Measurements from ENCODE around the gene SLC4A11. TPM values are rescaled to one million over a fixed set of nuclear protein-coding genes. Genes with fewer than 3 reads are reported as not detected.

SLC4A11 gene
- total RNA-seq: 0.51 and 1.7 TPM in 2 replicates
- polyA plus RNA-seq: 0.56 and 1.1 TPM in 2 replicates
- polyA plus RNA-seq (2012): 1.3 and 3.0 TPM in 2 replicates
- 4.0 and 6.1 TPM in 2 replicates for polyA minus RNA-seq (ENCODE audit: low replicate concordance)

GRCh38 chr20:3239026-3239866 lies at the start of gene SLC4A11:
Gene SLC4A11 (minus strand): TSS chr20:3239190. CDS start chr20:3239137, 53 bp downstream.
- Histone ChIP-seq H3K36me3 (ENCODE audit: control insufficient read depth, insufficient read depth, low read length) (no peaks in the 10 kb centered on the region), H3K4me2 (ENCODE audit: extremely low read depth, insufficient read depth, low read length) (peak within 1 kb of the TSS; percentile 92), H3K27ac (ENCODE audit: insufficient read depth, low read length) (no peak within 1 kb of the TSS), H3K27me3 (ENCODE audit: control insufficient read depth, insufficient read depth, low read length) (peaks cover 15% of the 10 kb centered on the region), H2AFZ (ENCODE audit: low read length) (peak within 1 kb of the TSS; percentile 81), H4K20me1 (ENCODE audit: control insufficient read depth, extremely low read depth, insufficient read depth, low read length) (no peaks in the 10 kb centered on the region), H3K9me3 (ENCODE audit: control insufficient read depth, insufficient read depth, low read depth, low read length) (no peaks in the 10 kb centered on the region), H3K9ac (ENCODE audit: insufficient read depth, low read length) (peak within 1 kb of the TSS; percentile 21), H3K4me1 (ENCODE audit: control insufficient read depth, extremely low read depth, insufficient read depth, low read length) (no peaks in the 10 kb centered on the region), H3K79me2 (ENCODE audit: control insufficient read depth, insufficient read depth, low read length) (no peaks in the 10 kb centered on the region), H3K4me3 (replicated peaks in 1 of 4; ENCODE audit: control extremely low read depth in 1 of 4, insufficient read depth in 1 of 4, low read depth in 3 of 4, low read length in 4 of 4) (peak within 1 kb of the TSS; percentile 49 to 85 (median 68))
- TF ChIP-seq EZH2 (IDR thresholded peaks at IDR 0.05; ENCODE audit: low read length, missing control alignments): no peak
- DNase-seq (ENCODE audit: low read depth in 2 of 2): peak; percentile 61 to 66

- Histone ChIP-seq H3K27me3 (ENCODE audit: control insufficient read depth, insufficient read depth, low read length) (no peaks in the 10 kb centered on the region), H3K9me3 (ENCODE audit: control insufficient read depth, insufficient read depth, low read depth, low read length) (no peaks in the 10 kb centered on the region), H3K4me3 (replicated peaks in 1 of 4; ENCODE audit: control extremely low read depth in 1 of 4, insufficient read depth in 1 of 4, low read depth in 3 of 4, low read length in 4 of 4) (no peak overlapping the region), H3K4me2 (ENCODE audit: extremely low read depth, insufficient read depth, low read length) (no peak overlapping the region), H4K20me1 (ENCODE audit: control insufficient read depth, extremely low read depth, insufficient read depth, low read length) (no peaks in the 10 kb centered on the region), H3K27ac (ENCODE audit: insufficient read depth, low read length) (no peak overlapping the region), H3K79me2 (ENCODE audit: control insufficient read depth, insufficient read depth, low read length) (no peaks in the 10 kb centered on the region), H3K36me3 (ENCODE audit: control insufficient read depth, insufficient read depth, low read length) (peaks cover 10% of the 10 kb centered on the region), H2AFZ (ENCODE audit: low read length) (no peak overlapping the region), H3K4me1 (ENCODE audit: control insufficient read depth, extremely low read depth, insufficient read depth, low read length) (no peaks in the 10 kb centered on the region), H3K9ac (ENCODE audit: insufficient read depth, low read length) (no peak overlapping the region)
- no peak for TF ChIP-seq EZH2 (IDR thresholded peaks at IDR 0.05; ENCODE audit: low read length, missing control alignments)
- DNase-seq (ENCODE audit: low read depth in 2 of 2): no peak
Observed at GRCh38 chr20:3283222-3283820, 44.3 kb upstream of the SLC4A11 start.

DNA sequence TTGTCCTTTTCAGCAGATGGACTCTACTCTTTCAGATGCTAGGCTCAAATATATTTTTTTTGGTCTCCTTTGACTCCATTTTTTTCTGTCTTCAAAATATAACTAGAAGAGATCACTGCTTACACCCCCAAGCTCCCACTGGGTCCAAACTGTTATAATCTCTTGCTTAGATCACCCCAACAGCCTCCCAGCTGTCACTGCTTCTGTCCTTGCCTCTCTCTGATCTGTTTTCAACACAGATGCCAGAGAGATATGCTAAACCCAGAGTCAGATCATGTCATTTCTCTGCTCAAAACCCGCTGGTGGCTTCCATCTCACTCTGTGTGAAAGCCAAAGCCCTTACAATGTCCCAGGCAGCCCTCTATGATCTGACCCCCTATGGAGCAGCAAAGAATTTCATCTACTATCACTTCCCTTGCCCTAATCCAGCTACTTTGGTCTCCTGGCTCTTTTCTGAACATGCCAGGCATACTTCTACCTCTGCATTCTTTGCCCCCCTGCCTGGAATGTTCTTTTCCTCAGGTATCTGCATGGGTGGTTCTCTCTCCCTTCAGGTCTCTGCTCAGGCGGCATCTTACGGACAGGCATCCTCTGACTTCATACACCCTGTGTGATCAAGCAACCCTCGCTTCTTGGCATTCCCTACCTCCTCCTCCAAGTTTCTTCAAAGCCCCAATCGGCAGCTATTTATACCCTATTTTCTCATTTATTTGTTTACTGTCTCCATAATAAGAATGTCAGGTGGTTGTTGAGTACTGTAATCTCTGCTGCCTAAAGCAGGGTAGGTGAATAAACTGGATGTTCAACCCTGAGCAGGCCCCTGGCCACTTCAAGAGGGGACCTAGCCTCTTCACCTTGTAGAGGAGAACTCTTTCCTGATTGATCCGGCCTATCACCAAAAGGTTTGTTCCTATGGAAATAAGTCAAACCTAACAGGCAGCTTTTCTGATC lies 43.6 kb upstream of the SLC4A11 start:
- H2AFZ ChIP-seq (ENCODE audit: low read length): no peak overlapping the region
- TF ChIP-seq EZH2 (IDR thresholded peaks at IDR 0.05; ENCODE audit: low read length, missing control alignments): no peak
- TF ChIP-seq CTCF (conservative IDR thresholded peaks at IDR 0.05 in 1 of 2, IDR thresholded peaks at IDR 0.05 in 1 of 2; ENCODE audit: low read depth in 1 of 2, low read length in 2 of 2): no peak
- no peak overlapping the region for H3K27ac ChIP-seq (ENCODE audit: insufficient read depth, low read length)
- H3K9ac ChIP-seq (ENCODE audit: insufficient read depth, low read length): no peak overlapping the region
- H3K79me2 ChIP-seq (ENCODE audit: control insufficient read depth, insufficient read depth, low read length): no peaks in the 10 kb centered on the region
- no peaks in the 10 kb centered on the region for H3K27me3 ChIP-seq (ENCODE audit: control insufficient read depth, insufficient read depth, low read length)
- H3K4me3 ChIP-seq (replicated peaks in 1 of 4; ENCODE audit: control extremely low read depth in 1 of 4, insufficient read depth in 1 of 4, low read depth in 3 of 4, low read length in 4 of 4): no peak overlapping the region
- no peaks in the 10 kb centered on the region for H3K9me3 ChIP-seq (ENCODE audit: control insufficient read depth, insufficient read depth, low read depth, low read length)
- H3K36me3 ChIP-seq (ENCODE audit: control insufficient read depth, insufficient read depth, low read length): peaks cover 14% of the 10 kb centered on the region
- H3K4me2 ChIP-seq (ENCODE audit: extremely low read depth, insufficient read depth, low read length): no peak overlapping the region
- no peak for DNase-seq (ENCODE audit: low read depth in 2 of 2)
- no peaks in the 10 kb centered on the region for H4K20me1 ChIP-seq (ENCODE audit: control insufficient read depth, extremely low read depth, insufficient read depth, low read length)
- no peaks in the 10 kb centered on the region for H3K4me1 ChIP-seq (ENCODE audit: control insufficient read depth, extremely low read depth, insufficient read depth, low read length)

Measured in fibroblast of lung (primary cell).